ENCODE data around the gene ACAN. TPM values are rescaled to one million over a fixed set of nuclear protein-coding genes. Genes with fewer than 3 reads are reported as not detected.

ACAN gene
- total and polyA plus RNA-seq, 2 of the 8 experiments (the other 6 are each of a cell fraction or from before 2014, with no cell fraction given) = 0.71 to 0.73 TPM

GRCh38 chr15:88858934-88859333, 55.7 kb downstream of the ACAN start:
- TF ChIP-seq SP1 (IDR thresholded peaks at IDR 0.05; ENCODE audit: low read depth, low read length) (no peak), YY1 (IDR thresholded peaks at IDR 0.05; ENCODE audit: low read depth, low read length) (no peak), ZNF274 (IDR thresholded peaks at IDR 0.05; ENCODE audit: borderline replicate concordance, extremely low read depth, low read length) (no peak), KDM4A (IDR thresholded peaks at IDR 0.05; ENCODE audit: low read depth, low read length, severe bottlenecking) (no peak), ATF2 (IDR thresholded peaks at IDR 0.05; ENCODE audit: low read length) (no peak), SUZ12 (IDR thresholded peaks at IDR 0.05; ENCODE audit: low read length) (no peak), E2F6 (IDR thresholded peaks at IDR 0.05) (no peak)
- 88% methylated on average over 11 of the region's 11 CpGs; no CpG with 5 or more reads in 1 of the 2 experiments for WGBS, 2 experiments (ENCODE audit: extremely low coverage in 1 of 2, insufficient coverage in 1 of 2, insufficient read length in 1 of 2, insufficient replicate concordance in 2 of 2, low coverage in 1 of 2, low lambda C conversion rate in 2 of 2, missing lambda C conversion rate in 1 of 2)
- CTCF ChIA-PET (ENCODE audit: partially characterized antibody) = interaction anchor here (1.0 to 4.0 kb wide), 3 partner anchors 12 to 21 kb away, joined by 3 to 11 read pairs (median 4); no protein-coding TSS in a partner anchor

More at GRCh38 chr15:88858934-88859333, 55.7 kb downstream of the ACAN start:
- Histone ChIP-seq H4K8ac (ENCODE audit: extremely low read depth, insufficient read depth, low read length) (no peak overlapping the region), H3K79me1 (ENCODE audit: low read depth, low read length) (no peaks in the 10 kb centered on the region), H3K9me3 (ENCODE audit: insufficient read depth in 2 of 2, low read depth in 1 of 2, low read length in 1 of 2) (peaks cover 13 to 14% of the 10 kb centered on the region in 2 experiments), H3K36me3 (ENCODE audit: control insufficient read depth in 2 of 4, insufficient read depth in 4 of 4, low read length in 3 of 4) (no peaks in the 10 kb centered on the region), H4K5ac (ENCODE audit: insufficient read length, low read depth, low read length) (no peak overlapping the region), H3K4me3 (ENCODE audit: extremely low read depth in 1 of 4, insufficient read depth in 2 of 4, low read depth in 3 of 4, low read length in 4 of 4) (no peak overlapping the region), H2AK5ac (ENCODE audit: low read depth, low read length) (no peak overlapping the region), H2BK120ac (replicated peaks; ENCODE audit: low read depth, low read length) (no peak overlapping the region), H3K56ac (replicated peaks; ENCODE audit: insufficient read length, low read depth, low read length) (no peak overlapping the region), H3K4me1 (replicated peaks in 1 of 4; ENCODE audit: control insufficient read depth in 3 of 4, insufficient read depth in 4 of 4, low read length in 3 of 4) (no peaks in the 10 kb centered on the region), H3K23me2 (ENCODE audit: low read depth, low read length) (no peaks in the 10 kb centered on the region), H2BK20ac (ENCODE audit: low read length) (no peak overlapping the region), H3K27ac (ENCODE audit: low read depth, low read length) (no peak overlapping the region), H4K20me1 (replicated peaks in 1 of 2; ENCODE audit: control insufficient read depth in 1 of 2, insufficient read depth in 2 of 2, low read length in 2 of 2) (no peaks in the 10 kb centered on the region), H2BK5ac (ENCODE audit: low read depth, low read length) (no peak overlapping the region), H3K14ac (ENCODE audit: insufficient read length) (no peak overlapping the region), H3K4ac (replicated peaks; ENCODE audit: insufficient read length, low read depth, low read length) (no peak overlapping the region), H2BK15ac (ENCODE audit: low read length) (no peak overlapping the region), H4K91ac (replicated peaks; ENCODE audit: insufficient read length, low read length) (no peak overlapping the region), H3K18ac (ENCODE audit: extremely low read depth, low read length) (no peak overlapping the region), H3K23ac (ENCODE audit: insufficient read length) (no peak overlapping the region), H3K79me2 (ENCODE audit: control insufficient read depth in 1 of 2, insufficient read depth in 2 of 2, low read length in 2 of 2) (no peaks in the 10 kb centered on the region), H3K9ac (replicated peaks in 1 of 4; ENCODE audit: extremely low read depth in 1 of 4, low read depth in 3 of 4, low read length in 3 of 4) (no peak overlapping the region), H3K27me3 (replicated peaks in 1 of 4; ENCODE audit: control insufficient read depth in 3 of 4, extremely low read depth in 1 of 4, insufficient read depth in 3 of 4, low read length in 3 of 4) (no peaks in the 10 kb centered on the region), H2BK12ac (ENCODE audit: low read depth, low read length) (no peak overlapping the region), H2AFZ (ENCODE audit: low read length) (no peak overlapping the region), H3K4me2 (ENCODE audit: insufficient read depth in 1 of 2, low read depth in 2 of 2, low read length in 2 of 2) (no peak overlapping the region)
- no peak for FAIRE-seq
- no peak for DNase-seq (ENCODE audit: low read depth in 1 of 2, low spot score in 2 of 2)
- POLR2A ChIA-PET (ENCODE audit: partially characterized antibody) = interaction anchor here (0.7 kb wide), 1 partner anchor 39 kb away, joined by 3 read pairs; no protein-coding TSS in a partner anchor
